Motor neuron (in vitro differentiated cells): ENCODE data around the gene LNX1. TPM values are rescaled to one million over a fixed set of nuclear protein-coding genes. Genes with fewer than 3 reads are reported as not detected.
A peak's percentile ranks its signal among the peaks of the same experiment; 100 is the strongest.

Experiments
- ATAC-seq, 8 experiments: fragments of 200-7000 bp; cut with Tn5 transposase; replicated peaks in 6 of 8; 2 replicates each; pipeline ENCODE4 v1.8.0; 2021; ENCODE audit warnings: mild to moderate bottlenecking in 8 of 8, moderate library complexity in 8 of 8
- H3K27ac ChIP-seq, 2 donors: fragments of 250-450 bp; sonication (Bioruptor Pico); 2 replicates each; pipeline ENCODE4 v1.9.0; 2021; ENCODE audit warnings: antibody characterized with exemption in 2 of 2, mild to moderate bottlenecking in 2 of 2, moderate library complexity in 1 of 2
- H3K4me1 ChIP-seq, 2 donors: fragments of 250-450 bp; sonication (Bioruptor Pico); replicated peaks in 1 of 2; 2 replicates each; pipeline ENCODE4 v1.6.1; 2021; ENCODE audit warnings: antibody characterized with exemption in 2 of 2, mild to moderate bottlenecking in 2 of 2, moderate library complexity in 1 of 2
- H3K4me3 ChIP-seq, 5 donors: fragments of 250-450 bp; sonication (Bioruptor Pico); 2 replicates each; pipeline ENCODE4 v1.9.0; 2021; ENCODE audit warnings: antibody characterized with exemption in 5 of 5, mild to moderate bottlenecking in 5 of 5, moderate library complexity in 4 of 5
- WGBS, 10 experiments: fragments of 450-650 bp; shearing (Covaris generic); methylation state at CpG; one replicate each; pipeline ENCODE4 v1.0.0; 2022; 5-methylcytosine and 5-hydroxymethylcytosine counted together
- in situ Hi-C, 9 experiments: fragments of 400-800 bp; cut with MboI; loops; one replicate each; pipeline ENCODE4 v1.15.0; 2021; ENCODE audit warnings: low sequenced_read_pairs in 9 of 9, low pct_unique_long_range_greater_than_20kb in 2 of 9; ENCODE audit not compliant: unreplicated experiment in 9 of 9
- total RNA-seq, 8 experiments: library from RNA; unstranded; fragments of 300-600 nt; gene quantifications; 2 replicates each; pipeline versions ENCODE4 v1.2.3 to v1.2.4, GENCODE V29; 2022

Gene LNX1
- total RNA-seq, 8 experiments from 2014 or later: 0.64 to 18.7 (median 2.2) TPM

DNA sequence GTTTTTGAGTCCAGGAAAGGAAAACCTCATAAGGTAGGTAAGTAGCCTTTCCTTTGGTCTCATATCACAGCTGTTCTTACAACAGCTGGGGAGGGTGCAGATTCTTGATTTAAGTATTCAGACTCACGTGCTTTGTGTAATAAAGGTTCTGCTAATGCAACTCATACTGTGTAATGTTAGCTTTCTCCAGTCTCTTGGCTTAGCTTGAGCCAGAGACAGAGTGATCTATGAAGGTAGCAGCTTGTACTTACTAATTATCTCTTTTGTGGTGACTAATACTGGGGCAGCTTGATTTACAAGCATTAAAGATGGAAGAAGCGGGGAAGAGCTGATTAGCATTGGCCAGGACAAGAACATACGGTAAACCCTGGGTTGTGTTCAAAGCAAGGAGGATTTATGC is 80.3 kb downstream of the LNX1 start:
- Histone ChIP-seq H3K4me1 (no peaks in the 10 kb centered on the region), H3K4me3 (no peak overlapping the region), H3K27ac (no peak overlapping the region)
- in situ Hi-C loops: no loop called here
- WGBS, 10 experiments: 14 to 33% (median 20%) methylated on average over 1 to 3 of the region's 3 CpGs; no CpG with 5 or more reads in 5 of the 10 experiments
- ATAC-seq: peak in 7 of 8 experiments; percentile 33 to 90 (median 59)

GRCh38 chr4:53510321-53510720 is 81.0 kb downstream of the LNX1 start:
- in situ Hi-C loops: no loop called here
- WGBS, 10 experiments: 0 to 81% (median 38%) methylated on average over 1 to 4 of the region's 5 CpGs; no CpG with 5 or more reads in 5 of the 10 experiments
- Histone ChIP-seq H3K4me3 (no peak overlapping the region), H3K4me1 (no peaks in the 10 kb centered on the region), H3K27ac (no peak overlapping the region)
- no peak for ATAC-seq

DNA sequence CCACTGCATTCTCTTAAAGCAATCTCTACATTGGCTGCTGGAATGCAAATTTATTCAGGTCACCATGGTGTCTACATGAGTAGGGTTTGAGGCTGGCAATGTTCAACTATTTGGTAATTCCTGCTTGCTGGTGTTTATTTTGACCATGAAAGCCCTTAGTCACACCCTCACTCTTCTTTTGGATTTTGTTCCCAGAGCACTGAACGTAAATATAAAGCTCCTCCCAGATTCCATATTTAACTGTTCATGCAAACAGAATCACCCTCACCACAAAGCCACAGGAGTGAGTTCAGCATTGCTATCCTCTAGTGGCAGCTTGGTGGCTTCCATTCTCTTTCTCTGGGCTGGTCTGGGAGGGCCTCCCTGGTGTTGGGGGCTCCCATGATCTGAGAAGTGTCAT is 82.8 kb downstream of the LNX1 start:
- H3K4me1 ChIP-seq: no peaks in the 10 kb centered on the region
- no peak overlapping the region for H3K27ac ChIP-seq
- in situ Hi-C loops: no loop called here
- peak in 1 of 8 experiments; percentile 34 for ATAC-seq
- no peak overlapping the region for H3K4me3 ChIP-seq
- 0 to 100% (median 36%) methylated on average over 1 of the region's 1 CpG; no CpG with 5 or more reads in 3 of the 10 experiments for WGBS, 10 experiments

DNA sequence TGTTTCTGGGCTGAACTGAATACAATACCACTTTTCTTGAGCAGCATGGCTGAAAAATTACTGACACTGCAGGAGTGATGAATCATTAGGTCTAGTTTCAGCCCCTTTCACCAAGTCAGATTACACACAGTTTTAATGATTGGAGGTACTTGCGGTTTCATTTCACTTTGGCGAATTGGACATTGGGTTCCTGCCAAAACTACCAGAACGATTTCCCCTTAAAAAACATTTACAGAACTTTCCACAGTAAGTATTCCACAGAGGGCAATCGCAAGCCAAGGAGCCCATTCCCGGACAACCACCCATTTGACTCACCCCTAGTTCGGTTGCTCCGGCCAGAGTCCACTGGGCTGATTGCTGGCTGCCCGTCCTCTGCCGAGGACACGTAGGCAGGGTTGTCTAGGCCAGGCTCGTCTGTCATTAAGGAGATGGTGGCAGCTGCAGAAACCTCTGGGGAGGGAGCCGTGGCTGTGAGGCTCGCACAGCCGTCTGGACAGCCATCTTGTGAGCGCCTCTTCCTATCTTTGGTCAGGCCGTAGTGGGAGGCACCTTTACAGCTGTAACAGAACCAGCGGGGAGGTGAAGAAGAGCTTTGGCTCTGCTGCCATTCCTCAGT is 83.5 kb downstream of the LNX1 start:
- WGBS, 10 experiments: 72 to 100% (median 88%) methylated on average over 2 to 12 of the region's 17 CpGs; no CpG with 5 or more reads in 2 of the 10 experiments
- in situ Hi-C loops: no loop called here
- H3K4me3 ChIP-seq: no peak overlapping the region
- no peak overlapping the region for H3K27ac ChIP-seq
- ATAC-seq: no peak
- H3K4me1 ChIP-seq: no peaks in the 10 kb centered on the region

GRCh38 chr4:53507058-53507457 is 84.2 kb downstream of the LNX1 start:
- in situ Hi-C loops: no loop called here
- H3K4me1 ChIP-seq: no peaks in the 10 kb centered on the region
- H3K27ac ChIP-seq: no peak overlapping the region
- H3K4me3 ChIP-seq: no peak overlapping the region
- 84 to 100% (median 94%) methylated on average over 2 to 7 of the region's 7 CpGs; no CpG with 5 or more reads in 1 of the 10 experiments for WGBS, 10 experiments
- no peak for ATAC-seq

- WGBS, 10 experiments: 20 to 100% (median 86%) methylated on average over 1 to 2 of the region's 2 CpGs
- no peak overlapping the region for H3K4me3 ChIP-seq
- ATAC-seq: no peak
- H3K4me1 ChIP-seq: no peaks in the 10 kb centered on the region
- H3K27ac ChIP-seq: no peak overlapping the region
- in situ Hi-C loops: no loop called here
Measured at GRCh38 chr4:53505947-53506346, 85.3 kb downstream of the LNX1 start.

DNA sequence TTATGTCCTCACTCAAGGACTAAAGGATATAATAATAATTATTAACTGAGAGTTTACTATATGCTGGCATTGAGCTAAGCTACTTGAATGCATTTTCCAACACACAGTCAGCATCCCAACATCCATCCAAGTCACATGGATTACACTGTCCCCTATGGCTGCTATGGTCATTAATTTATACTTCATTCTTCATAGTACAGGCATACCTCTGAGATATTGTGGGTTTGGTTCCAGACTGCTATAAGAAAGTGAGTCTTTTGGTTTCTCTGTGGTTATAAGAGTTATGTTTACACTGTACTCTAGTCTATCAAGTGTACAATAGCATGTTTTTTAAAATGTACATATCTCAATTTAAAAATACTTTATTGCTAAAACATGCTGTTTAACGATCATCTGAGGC is 89.2 kb downstream of the LNX1 start:
- no peak overlapping the region for H3K27ac ChIP-seq
- peaks cover 0 to 4% of the 10 kb centered on the region in 2 donors for H3K4me1 ChIP-seq
- 20 to 100% (median 83%) methylated on average over 1 of the region's 1 CpG; no CpG with 5 or more reads in 2 of the 10 experiments for WGBS, 10 experiments
- in situ Hi-C loops: no loop called here
- ATAC-seq: no peak
- no peak overlapping the region for H3K4me3 ChIP-seq

GRCh38 chr4:53501561-53501960 is 89.7 kb downstream of the LNX1 start:
- WGBS, 10 experiments: 71 to 100% (median 93%) methylated on average over 1 to 4 of the region's 4 CpGs; no CpG with 5 or more reads in 3 of the 10 experiments
- in situ Hi-C loops: no loop called here
- Histone ChIP-seq H3K27ac (no peak overlapping the region), H3K4me3 (no peak overlapping the region), H3K4me1 (peaks cover 0 to 4% of the 10 kb centered on the region in 2 donors)
- ATAC-seq: no peak

- Histone ChIP-seq H3K27ac (no peak overlapping the region), H3K4me1 (peaks cover 0 to 4% of the 10 kb centered on the region in 2 donors), H3K4me3 (no peak overlapping the region)
- ATAC-seq: no peak
- WGBS, 10 experiments: 73 to 100% (median 100%) methylated on average over 1 to 2 of the region's 2 CpGs; no CpG with 5 or more reads in 1 of the 10 experiments
- in situ Hi-C loops: no loop called here
Measured at GRCh38 chr4:53500546-53500945, 90.7 kb downstream of the LNX1 start.

GRCh38 chr4:53499791-53500190 is 91.5 kb downstream of the LNX1 start:
- in situ Hi-C loops: no loop called here
- WGBS, 10 experiments: 100% methylated on average over 1 of the region's 1 CpG; no CpG with 5 or more reads in 8 of the 10 experiments
- Histone ChIP-seq H3K4me3 (no peak overlapping the region), H3K4me1 (peaks cover 0 to 4% of the 10 kb centered on the region in 2 donors), H3K27ac (no peak overlapping the region)
- no peak for ATAC-seq

DNA sequence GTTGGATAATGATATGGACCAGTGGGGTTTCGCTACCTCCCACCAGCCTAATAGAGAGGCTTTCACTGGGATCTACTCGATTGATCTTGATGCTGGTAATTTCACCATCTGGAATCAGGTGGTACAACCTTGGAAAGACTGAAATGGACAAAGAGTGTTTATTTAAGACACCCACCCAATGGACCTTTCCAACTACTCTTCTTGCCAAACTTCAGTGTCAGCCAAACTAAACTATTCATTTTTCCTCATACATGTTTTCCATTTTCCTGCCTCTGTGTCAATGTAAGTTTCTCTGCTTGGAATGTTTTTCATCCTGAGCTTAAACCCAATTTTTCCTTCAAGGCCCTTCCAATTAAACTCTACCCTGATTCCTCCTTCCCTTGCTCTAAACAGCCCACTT is 92.6 kb downstream of the LNX1 start:
- in situ Hi-C loops: no loop called here
- ATAC-seq: no peak
- Histone ChIP-seq H3K27ac (no peak overlapping the region), H3K4me3 (no peak overlapping the region), H3K4me1 (peaks cover 0 to 4% of the 10 kb centered on the region in 2 donors)
- 79 to 100% (median 83%) methylated on average over 1 to 2 of the region's 2 CpGs; no CpG with 5 or more reads in 5 of the 10 experiments for WGBS, 10 experiments

GRCh38 chr4:53497487-53498244 is 93.6 kb downstream of the LNX1 start:
- WGBS, 10 experiments: 4 to 100% (median 46%) methylated on average over 1 to 7 of the region's 7 CpGs
- ATAC-seq: peak; percentile 54 to 99 (median 82)
- H3K27ac ChIP-seq: no peak overlapping the region
- H3K4me3 ChIP-seq: no peak overlapping the region
- in situ Hi-C loops: no loop called here
- peaks cover 0 to 4% of the 10 kb centered on the region in 2 donors for H3K4me1 ChIP-seq

- no peak for ATAC-seq
- Histone ChIP-seq H3K4me3 (no peak overlapping the region), H3K27ac (no peak overlapping the region), H3K4me1 (peaks cover 0 to 4% of the 10 kb centered on the region in 2 donors)
- 45 to 100% (median 91%) methylated on average over 1 to 6 of the region's 6 CpGs for WGBS, 10 experiments
- in situ Hi-C loops: no loop called here
Measured at GRCh38 chr4:53494851-53495250, 96.4 kb downstream of the LNX1 start.
